GM12878 (cell line): ENCODE data around the gene ASIP. TPM values are rescaled to one million over a fixed set of nuclear protein-coding genes. Genes with fewer than 3 reads are reported as not detected.

Source experiments
- ATAC-seq: fragments of 200-7000 bp; cut with Tn5 transposase; 3 replicates; pipeline ENCODE4 v1.9.1; 2020; ENCODE audit warnings: mild to moderate bottlenecking, moderate library complexity
- BruUV-seq: library from RNA; stranded (reverse); fragments of 400-500 nt; replicated peaks from 2 replicates; lab custom pipeline; 2021; lab: Mats Ljungman, UMichigan
- CTCF ChIA-PET: fragments of 300-600 bp; sonication (Branson Sonifier 250); formaldehyde crosslinking; extraction: SDS; loops from one replicate; lab custom pipeline; 2021; ENCODE audit warnings: inconsistent platforms; lab: Yijun Ruan, JAX
- POLR2A ChIA-PET: fragments of 350-600 bp; formaldehyde crosslinking; extraction: SDS; loops from one replicate; lab custom pipeline; 2021; ENCODE audit warnings: inconsistent platforms; lab: Charles Lee
- RAD21 ChIA-PET: fragments of 300-600 bp; sonication (Branson Sonifier 250); formaldehyde crosslinking; loops from one replicate; lab custom pipeline; 2023; ENCODE audit warnings: antibody characterized with exemption; ENCODE audit not compliant: unreplicated experiment; lab: Charles Lee
- SMC1A ChIA-PET: fragments of 300-600 bp; sonication (Branson Sonifier 250); formaldehyde crosslinking; loops from one replicate; lab custom pipeline; 2023; ENCODE audit not compliant: unreplicated experiment, uncharacterized antibody; lab: Charles Lee
- DNase-seq: peaks from one replicate; pipeline ENCODE4 v3.0.0-alpha.2; 2011; ENCODE audit warnings: low read depth, low spot score
- FAIRE-seq: peaks from 3 replicates; lab custom pipeline; 2011; peaks lifted over from hg19 to GRCh38; lab: Jason Lieb, UNC
- H2AFZ ChIP-seq: 2 replicates; pipeline ENCODE4 v1.6.0; 2011; ENCODE audit warnings: low read depth, low read length, control low read depth; ENCODE audit not compliant: control insufficient read depth
- H3K27ac ChIP-seq: 2 replicates; pipeline ENCODE4 v1.5.1; 2011; ENCODE audit warnings: control low read depth; ENCODE audit not compliant: control insufficient read depth, insufficient read depth
- H3K27me3 ChIP-seq, 2 experiments: replicated peaks in 1 of 2; 2 replicates each; pipeline versions ENCODE4 v1.6.0 to v1.6.1; 2011; ENCODE audit warnings: low read length in 1 of 2; ENCODE audit not compliant: control insufficient read depth in 2 of 2, insufficient read depth in 2 of 2
- H3K36me3 ChIP-seq, 2 experiments: 2 replicates each; pipeline ENCODE4 v1.5.1; 2011; ENCODE audit warnings: low read length in 1 of 2; ENCODE audit not compliant: control insufficient read depth in 2 of 2, insufficient read depth in 2 of 2
- H3K4me1 ChIP-seq: 2 replicates; pipeline ENCODE4 v1.6.1; 2011; ENCODE audit warnings: mild to moderate bottlenecking, low read length, moderate library complexity, mixed read lengths; ENCODE audit not compliant: control insufficient read depth, insufficient read depth
- H3K4me2 ChIP-seq: 2 replicates; pipeline ENCODE4 v1.6.0; 2011; ENCODE audit warnings: control low read depth; ENCODE audit not compliant: control insufficient read depth, insufficient read depth
- H3K4me3 ChIP-seq: fragments of 200-600 bp; sonication (generic); 2 replicates; pipeline ENCODE4 v1.5.1; 2016
- H3K79me2 ChIP-seq: 2 replicates; pipeline ENCODE4 v1.6.0; 2011; ENCODE audit warnings: low read length; ENCODE audit not compliant: control insufficient read depth, insufficient read depth
- H3K9ac ChIP-seq: 2 replicates; pipeline ENCODE4 v1.8.0; 2011; ENCODE audit warnings: low read length, control low read depth, mixed read lengths; ENCODE audit not compliant: control insufficient read depth, insufficient read depth
- H3K9me3 ChIP-seq: replicated peaks from 3 replicates; pipeline ENCODE4 v1.5.1; 2011; ENCODE audit warnings: mild to moderate bottlenecking, low read length; ENCODE audit not compliant: control insufficient read depth, insufficient read depth
- H4K20me1 ChIP-seq: 2 replicates; pipeline ENCODE4 v1.6.0; 2011; ENCODE audit not compliant: control insufficient read depth, insufficient read depth
- ATF3 ChIP-seq: IDR thresholded peaks from 2 replicates; pipeline ENCODE4 v1.6.1; 2011; ENCODE audit warnings: low read depth, mild to moderate bottlenecking, low read length, moderate library complexity, borderline replicate concordance; ENCODE audit errors: extremely low read depth
- BMI1 ChIP-seq: fragments of 450-650 bp; IDR thresholded peaks from 2 replicates; pipeline ENCODE4 v1.6.1; 2016; ENCODE audit warnings: mild to moderate bottlenecking, moderate library complexity, borderline replicate concordance
- CHD2 ChIP-seq: IDR thresholded peaks from 2 replicates; pipeline ENCODE4 v1.6.1; 2011; ENCODE audit warnings: low read depth, low read length, improper control_type of control experiment, borderline replicate concordance
- E2F4 ChIP-seq: IDR thresholded peaks from 2 replicates; pipeline ENCODE4 v1.6.1; 2012; ENCODE audit warnings: low read depth, low read length, improper control_type of control experiment
- FOXK2 ChIP-seq: fragments of 450-650 bp; IDR thresholded peaks from 2 replicates; pipeline ENCODE4 v1.6.1; 2017; ENCODE audit warnings: mild to moderate bottlenecking, moderate library complexity
- IRF3 ChIP-seq: fragments of 450-650 bp; IDR thresholded peaks from 2 replicates; pipeline ENCODE4 v1.6.1; 2014; ENCODE audit warnings: mild to moderate bottlenecking
- KLF5 ChIP-seq: fragments of 450-650 bp; IDR thresholded peaks from 2 replicates; pipeline ENCODE4 v1.6.1; 2014; ENCODE audit warnings: mild to moderate bottlenecking; ENCODE audit not compliant: partially characterized antibody
- MLLT1 ChIP-seq: fragments of 450-650 bp; IDR thresholded peaks from 2 replicates; pipeline ENCODE4 v1.6.1; 2016; ENCODE audit warnings: mild to moderate bottlenecking
- PAX8 ChIP-seq: fragments of 450-650 bp; IDR thresholded peaks from 2 replicates; pipeline ENCODE4 v1.6.1; 2017; ENCODE audit warnings: mild to moderate bottlenecking, moderate library complexity
- PML ChIP-seq: IDR thresholded peaks from 2 replicates; pipeline ENCODE4 v1.6.1; 2012; ENCODE audit warnings: low read length, inconsistent platforms
- RB1 ChIP-seq: fragments of 450-650 bp; formaldehyde crosslinking; IDR thresholded peaks from 2 replicates; pipeline ENCODE4 v1.6.1; 2017; ENCODE audit warnings: mild to moderate bottlenecking, borderline replicate concordance
- SMARCA5 ChIP-seq: fragments of 450-650 bp; IDR thresholded peaks from 2 replicates; pipeline ENCODE4 v1.6.1; 2017; ENCODE audit warnings: mild to moderate bottlenecking
- SUPT20H ChIP-seq: IDR thresholded peaks from 2 replicates; pipeline ENCODE4 v1.6.1; 2011; ENCODE audit warnings: low read depth, mild to moderate bottlenecking, low read length, moderate library complexity, borderline replicate concordance; ENCODE audit not compliant: control insufficient read depth
- ZBED1 ChIP-seq: IDR thresholded peaks from 2 replicates; pipeline ENCODE4 v1.6.1; 2016; ENCODE audit warnings: borderline replicate concordance
- ZNF592 ChIP-seq: fragments of 450-650 bp; IDR thresholded peaks from 2 replicates; pipeline ENCODE4 v1.6.1; 2017; ENCODE audit warnings: mild to moderate bottlenecking, moderate library complexity
- WGBS: methylation state at CpG from one replicate; pipeline ENCODE4 v1.1.6; 2016; ENCODE audit warnings: low lambda C conversion rate; ENCODE audit not compliant: insufficient replicate concordance, insufficient coverage; ENCODE audit errors: missing lambda C conversion rate; 5-methylcytosine and 5-hydroxymethylcytosine counted together
- in situ Hi-C: fragments of 300-500 bp; cut with MboI; formaldehyde crosslinking; loops from 9 replicates; pipeline ENCODE4 v1.14.3; 2018; ENCODE audit warnings: mixed read lengths
- intact Hi-C: fragments of 100-400 bp; cut with micrococcal nuclease; formaldehyde crosslinking; loops from one replicate; pipeline ENCODE4 v1.14.2; 2022; ENCODE audit not compliant: unreplicated experiment
- polyA plus RNA-seq, 11 experiments: library from polyadenylated mRNA; depleted of rRNA in 4 of 11; unstranded in 6 of 11; stranded (reverse) in 5 of 11; fragments of >200 nt; fragmentation: Nextera tagmentation in 4 of 11; fragmentation: Illumina TruSeq in 1 of 11; extraction: Ambion mirVana in 4 of 11; extraction: Trizol in 1 of 11; gene quantifications; 1 replicate in 1 of 11; 2 replicates in 10 of 11; pipeline versions ENCODE4 v1.2.1 to v1.2.3, GENCODE V29; 2011 to 2016; ENCODE audit warnings: inconsistent platforms in 2 of 11, missing spikeins in 2 of 11, low read depth in 1 of 11
- total RNA-seq, 4 experiments: library from RNA; depleted of rRNA in 3 of 4; stranded (reverse); fragments of >200 nt in 3 of 4; fragmentation: Illumina TruSeq in 1 of 4; extraction: Trizol in 1 of 4; gene quantifications; 2 replicates each; pipeline versions ENCODE4 v1.2.1 to v1.2.3, GENCODE V29; 2013 to 2021

The ASIP gene
- total and polyA plus RNA-seq, 10 of the 15 experiments (the other 5 are each of a cell fraction or from before 2014, with no cell fraction given) = 0.29 TPM; not detected in 9

- no peak overlapping the region for H3K4me2 ChIP-seq
- H3K27me3 ChIP-seq = no peaks in the 10 kb centered on the region
- ChIA-PET CTCF (interaction anchor here (0.6 to 2.3 kb wide), 9 partner anchors 9 to 308 kb away, joined by 3 to 10 read pairs (median 3); partner anchors contain the start of gene ASIP), RAD21 (interaction anchor here (0.7 to 3.1 kb wide), 3 partner anchors 10 to 513 kb away, joined by 4 to 14 read pairs (median 5); no protein-coding TSS in a partner anchor), POLR2A (interaction anchor here (0.5 kb wide), 1 partner anchor 36 kb away, joined by 5 read pairs; no protein-coding TSS in a partner anchor), SMC1A (interaction anchor here (0.8 to 1.6 kb wide), 4 partner anchors 9 to 259 kb away, joined by 3 to 5 read pairs (median 3); no protein-coding TSS in a partner anchor)
- H3K9ac ChIP-seq = no peak overlapping the region
- DNase-seq = no peak
- FAIRE-seq = no peak
- no peaks in the 10 kb centered on the region for H3K4me1 ChIP-seq
- intact Hi-C loops = no loop called here
- no peaks in the 10 kb centered on the region for H3K9me3 ChIP-seq
- no peak overlapping the region for H3K4me3 ChIP-seq
- H3K79me2 ChIP-seq = no peaks in the 10 kb centered on the region
- H3K36me3 ChIP-seq = no peaks in the 10 kb centered on the region
- H2AFZ ChIP-seq = no peak overlapping the region
- no TSS peak for BruUV-seq
- in situ Hi-C loops = no loop called here
- WGBS = 71% methylated on average over 5 of the region's 5 CpGs
- no peak for ATAC-seq
- H3K27ac ChIP-seq = no peak overlapping the region
- no peaks in the 10 kb centered on the region for H4K20me1 ChIP-seq
- TF ChIP-seq FOXK2 (no peak), PML (no peak), IRF3 (no peak), ZBED1 (no peak), MLLT1 (no peak), KLF5 (no peak), E2F4 (no peak), CHD2 (no peak), PAX8 (no peak), SMARCA5 (no peak), RB1 (no peak), SUPT20H (no peak), BMI1 (no peak), ATF3 (no peak), ZNF592 (no peak)
Observed at GRCh38 chr20:34256629-34257124, 15.5 kb downstream of the ASIP start.
